Lower lobe of right lung (tissue), 2 donors: ENCODE measurements around the gene ALAS2. TPM values are rescaled to one million over a fixed set of nuclear protein-coding genes. Genes with fewer than 3 reads are reported as not detected.
"Not testable (repeated sequence)": the region's sequence is repeated elsewhere in the genome, so short reads cannot be mapped to it uniquely, and the experiment has no call there.

ENCODE experiments used
- ATAC-seq, 2 donors: fragments of 200-7000 bp; cut with Tn5 transposase; one replicate each; pipeline ENCODE4 v1.9.1; 2020 to 2022; ENCODE audit warnings: mild to moderate bottlenecking in 2 of 2, moderate library complexity in 2 of 2
- DNase-seq: peaks from one replicate; pipeline ENCODE4 v3.0.0-alpha.2; 2020
- H3K27ac ChIP-seq: fragments of 200-600 bp; one replicate; pipeline ENCODE4 v1.8.0; 2022
- H3K27me3 ChIP-seq: fragments of 200-600 bp; one replicate; pipeline ENCODE4 v1.8.0; 2022; ENCODE audit warnings: low read depth
- H3K36me3 ChIP-seq: fragments of 200-600 bp; one replicate; pipeline ENCODE4 v1.8.0; 2022; ENCODE audit warnings: mild to moderate bottlenecking
- H3K4me1 ChIP-seq: fragments of 200-600 bp; one replicate; pipeline ENCODE4 v1.8.0; 2022
- H3K4me3 ChIP-seq: fragments of 200-600 bp; one replicate; pipeline ENCODE4 v1.8.0; 2022; ENCODE audit warnings: mild to moderate bottlenecking
- H3K9me3 ChIP-seq: fragments of 200-600 bp; one replicate; pipeline ENCODE4 v1.8.0; 2022
- CTCF ChIP-seq: fragments of 200-600 bp; IDR thresholded peaks from one replicate; pipeline ENCODE4 v1.8.0; 2022; ENCODE audit warnings: antibody characterized with exemption, mild to moderate bottlenecking
- intact Hi-C: fragments of 100-400 bp; cut with DNase I; formaldehyde crosslinking; loops from one replicate; pipeline ENCODE4 v1.11.0; 2022
- long read RNA-seq: library from polyadenylated mRNA; unstranded; transcript quantifications from one replicate; pipeline ENCODE4 v2.0.0, GENCODE V29; 2021
- total RNA-seq: library from RNA; stranded (reverse); fragmentation: NEBNext Ultra II Directional; extraction: Animal tissue kit (Norgen Biotek cat#: 25700); gene quantifications from one replicate; pipeline ENCODE4 v1.2.1, GENCODE V29; 2021
- donor health status: DM: no; HTN: yes; CAD: no; lungs with severe emphysema.

Gene ALAS2
- total RNA-seq, result 0.89 TPM
- long read RNA-seq, result 0 reads

- ATAC-seq, result no peak
- Histone ChIP-seq H3K36me3 (no peaks in the 10 kb centered on the region), H3K27ac (no peak within 1 kb of the TSS), H3K9me3 (no peaks in the 10 kb centered on the region), H3K4me1 (no peaks in the 10 kb centered on the region), H3K27me3 (no peaks in the 10 kb centered on the region), H3K4me3 (no peak within 1 kb of the TSS)
- intact Hi-C loops, result no loop called here
- no peak for TF ChIP-seq CTCF
- DNase-seq, result no peak
These were observed at the start of gene ALAS2 for GRCh38 chrX:55030271-55031205. TSS of gene ALAS2 (minus strand) at chrX:55030977. CDS start at chrX:55026000, 4,977 bp downstream.

- Histone ChIP-seq H3K27ac (no peak within 1 kb of the TSS), H3K36me3 (no peaks in the 10 kb centered on the region), H3K4me1 (no peaks in the 10 kb centered on the region), H3K27me3 (no peaks in the 10 kb centered on the region), H3K4me3 (no peak within 1 kb of the TSS), H3K9me3 (no peaks in the 10 kb centered on the region)
- intact Hi-C loops, result no loop called here
- DNase-seq, result no peak
- ATAC-seq, result no peak
- no peak for TF ChIP-seq CTCF
These were observed 44.2 kb upstream of the ALAS2 start, which contains the start of gene PAGE2B for GRCh38 chrX:55074851-55075467. TSS of gene PAGE2B (plus strand) at chrX:55075030. CDS start at chrX:55076042, 1,012 bp downstream.

GRCh38 chrX:55072286-55072685 lies 41.5 kb upstream of the ALAS2 start:
- Histone ChIP-seq H3K4me3 (no peak overlapping the region), H3K27me3 (no peaks in the 10 kb centered on the region), H3K27ac (no peak overlapping the region), H3K4me1 (no peaks in the 10 kb centered on the region), H3K9me3 (no peaks in the 10 kb centered on the region), H3K36me3 (no peaks in the 10 kb centered on the region)
- intact Hi-C loops, result no loop called here
- TF ChIP-seq CTCF, result no peak
- DNase-seq, result no peak
- ATAC-seq, result no peak

GRCh38 chrX:55067180-55067579 lies 36.4 kb upstream of the ALAS2 start:
- not testable (repeated sequence) for ATAC-seq

GRCh38 chrX:55057675-55058249 lies 27.0 kb upstream of the ALAS2 start:
- no peaks in the 10 kb centered on the region for H3K4me1 ChIP-seq
- intact Hi-C loops, result no loop called here
- no peak overlapping the region for H3K27ac ChIP-seq
- peak; percentile 66 to 77 for ATAC-seq
- no peaks in the 10 kb centered on the region for H3K27me3 ChIP-seq
- H3K9me3 ChIP-seq, result no peaks in the 10 kb centered on the region
- H3K4me3 ChIP-seq, result peak overlapping the region; percentile 4
- no peaks in the 10 kb centered on the region for H3K36me3 ChIP-seq
- no peak for DNase-seq
- peak; percentile 68 for TF ChIP-seq CTCF

More at GRCh38 chrX:55067180-55067579, 36.4 kb upstream of the ALAS2 start:
- H3K4me1 ChIP-seq, H3K36me3 ChIP-seq, H3K4me3 ChIP-seq, H3K9me3 ChIP-seq, intact Hi-C loops, DNase-seq, H3K27me3 ChIP-seq, H3K27ac ChIP-seq: not testable (repeated sequence)
